Osteoblast (primary cell): ENCODE results near the gene AQP6. TPM values are rescaled to one million over a fixed set of nuclear protein-coding genes. Genes with fewer than 3 reads are reported as not detected.

Experiments used
- DNase-seq: peaks from one replicate; pipeline ENCODE4 v3.0.0; 2011; ENCODE audit warnings: low spot score, mixed read lengths; ENCODE audit not compliant: insufficient read length; ENCODE audit errors: missing footprints
- H2AFZ ChIP-seq: 2 replicates; pipeline ENCODE4 v1.6.0; 2011; ENCODE audit warnings: mild to moderate bottlenecking, low read length
- H3K27ac ChIP-seq: 2 replicates; pipeline ENCODE4 v1.5.1; 2011; ENCODE audit warnings: mild to moderate bottlenecking, low read depth, low read length, moderate library complexity
- H3K27me3 ChIP-seq: 2 replicates; pipeline ENCODE4 v1.6.0; 2012; ENCODE audit warnings: mild to moderate bottlenecking, control low read depth, inconsistent platforms, low read length, moderate library complexity; ENCODE audit not compliant: insufficient read depth
- H3K36me3 ChIP-seq: 2 replicates; pipeline ENCODE4 v1.5.1; 2011; ENCODE audit warnings: mild to moderate bottlenecking, low read length, control low read depth, moderate library complexity; ENCODE audit not compliant: insufficient read depth
- H3K4me1 ChIP-seq: 2 replicates; pipeline ENCODE4 v1.5.1; 2011; ENCODE audit warnings: mild to moderate bottlenecking, low read length, control low read depth, moderate library complexity; ENCODE audit not compliant: insufficient read depth
- H3K4me2 ChIP-seq: 2 replicates; pipeline ENCODE4 v1.6.0; 2011; ENCODE audit warnings: mild to moderate bottlenecking, low read length; ENCODE audit not compliant: insufficient read depth
- H3K4me3 ChIP-seq: fragments of 200-600 bp; sonication (generic); 3 replicates; pipeline ENCODE4 v1.5.1; 2012; ENCODE audit warnings: mild to moderate bottlenecking, low read length, inconsistent platforms; ENCODE audit not compliant: insufficient read depth
- H3K79me2 ChIP-seq: 2 replicates; pipeline ENCODE4 v1.6.0; 2012; ENCODE audit warnings: mild to moderate bottlenecking, low read length, control low read depth, inconsistent platforms; ENCODE audit not compliant: insufficient read depth
- H3K9me3 ChIP-seq: 2 replicates; pipeline ENCODE4 v1.5.1; 2011; ENCODE audit warnings: low read depth, low read length, control low read depth
- H4K20me1 ChIP-seq: 2 replicates; pipeline ENCODE4 v1.6.0; 2012; ENCODE audit warnings: mild to moderate bottlenecking, low read length, control low read depth; ENCODE audit not compliant: insufficient read depth
- CTCF ChIP-seq: IDR thresholded peaks from 2 replicates; pipeline ENCODE4 v1.5.1; 2011; ENCODE audit warnings: mild to moderate bottlenecking, low read depth, low read length, moderate library complexity; ENCODE audit errors: extremely low read depth
- total RNA-seq: library from RNA; depleted of rRNA; stranded (reverse); fragments of >200 nt; gene quantifications from 2 replicates; pipeline ENCODE4 v1.2.3, GENCODE V29; 2012

AQP6 gene
- total RNA-seq, 1 donor, result not detected

GRCh38 chr12:49960474-49961110, 12.2 kb upstream of the AQP6 start:
- Histone ChIP-seq H4K20me1 (no peaks in the 10 kb centered on the region), H3K4me1 (peaks cover 9% of the 10 kb centered on the region), H2AFZ (no peak overlapping the region), H3K9me3 (no peaks in the 10 kb centered on the region), H3K4me2 (no peak overlapping the region), H3K27me3 (peaks cover 81% of the 10 kb centered on the region), H3K36me3 (no peaks in the 10 kb centered on the region), H3K4me3 (no peak overlapping the region), H3K27ac (no peak overlapping the region), H3K79me2 (no peaks in the 10 kb centered on the region)
- peak; percentile 86 for DNase-seq
- TF ChIP-seq CTCF, result no peak

GRCh38 chr12:49961111-49961922, 11.4 kb upstream of the AQP6 start, which contains the start of gene AQP5:
Gene AQP5 (plus strand): TSS chr12:49961872. CDS start chr12:49962018, 146 bp downstream.
- Histone ChIP-seq H3K4me3 (peak within 1 kb of the TSS; percentile 33), H3K79me2 (no peaks in the 10 kb centered on the region), H2AFZ (no peak within 1 kb of the TSS), H3K27ac (no peak within 1 kb of the TSS), H3K4me1 (peaks cover 9% of the 10 kb centered on the region), H3K27me3 (peaks cover 77% of the 10 kb centered on the region), H3K36me3 (no peaks in the 10 kb centered on the region), H3K4me2 (peak within 1 kb of the TSS; percentile 45), H3K9me3 (no peaks in the 10 kb centered on the region), H4K20me1 (no peaks in the 10 kb centered on the region)
- DNase-seq, result peak; percentile 89
- no peak for TF ChIP-seq CTCF

GRCh38 chr12:49961993-49962764, 10.6 kb upstream of the AQP6 start:
- no peak overlapping the region for H3K4me3 ChIP-seq
- no peak overlapping the region for H3K4me2 ChIP-seq
- peaks cover 9% of the 10 kb centered on the region for H3K4me1 ChIP-seq
- no peaks in the 10 kb centered on the region for H4K20me1 ChIP-seq
- H3K9me3 ChIP-seq, result no peaks in the 10 kb centered on the region
- peak; percentile 79 for DNase-seq
- peaks cover 70% of the 10 kb centered on the region for H3K27me3 ChIP-seq
- H3K79me2 ChIP-seq, result no peaks in the 10 kb centered on the region
- no peaks in the 10 kb centered on the region for H3K36me3 ChIP-seq
- no peak overlapping the region for H2AFZ ChIP-seq
- no peak for TF ChIP-seq CTCF
- H3K27ac ChIP-seq, result no peak overlapping the region
